Measurements from ENCODE around the gene ARHGEF28.

The ARHGEF28 gene

GRCh38 chr5:73654819-73655318, 28.9 kb downstream of the ARHGEF28 start:
- DNase-seq = no peak

- DNase-seq = no peak
These were observed 29.6 kb downstream of the ARHGEF28 start for GRCh38 chr5:73655521-73656160.

- no peak for DNase-seq
These were observed 35.8 kb downstream of the ARHGEF28 start for GRCh38 chr5:73661753-73662152.

GRCh38 chr5:73663161-73663859, 37.3 kb downstream of the ARHGEF28 start:
- DNase-seq = no peak

- DNase-seq = no peak
These were observed 37.9 kb downstream of the ARHGEF28 start for GRCh38 chr5:73663860-73664240.

GRCh38 chr5:73664796-73665195, 38.8 kb downstream of the ARHGEF28 start:
- no peak for DNase-seq

- DNase-seq = no peak
These were observed 40.9 kb downstream of the ARHGEF28 start for GRCh38 chr5:73666891-73667290.

GRCh38 chr5:73668017-73668416, 42.0 kb downstream of the ARHGEF28 start:
- no peak for DNase-seq

GRCh38 chr5:73668486-73669111, 42.6 kb downstream of the ARHGEF28 start:
- DNase-seq = no peak

- no peak for DNase-seq
These were observed 44.7 kb downstream of the ARHGEF28 start for GRCh38 chr5:73670731-73671130.

- DNase-seq = no peak
These were observed 46.1 kb downstream of the ARHGEF28 start for GRCh38 chr5:73672132-73672531.

GRCh38 chr5:73673161-73673591, 47.2 kb downstream of the ARHGEF28 start:
- no peak for DNase-seq

- DNase-seq = no peak
These were observed 48.6 kb downstream of the ARHGEF28 start for GRCh38 chr5:73674669-73675004.

GRCh38 chr5:73678322-73678740, 52.3 kb downstream of the ARHGEF28 start:
- no peak for DNase-seq

GRCh38 chr5:73678807-73679206, 52.8 kb downstream of the ARHGEF28 start:
- DNase-seq = no peak

- no peak for DNase-seq
These were observed 56.2 kb downstream of the ARHGEF28 start for GRCh38 chr5:73682176-73682575.

GRCh38 chr5:73684691-73685090, 58.7 kb downstream of the ARHGEF28 start:
- no peak for DNase-seq

- DNase-seq = no peak
These were observed 60.9 kb downstream of the ARHGEF28 start for GRCh38 chr5:73686912-73687311.

GRCh38 chr5:73687357-73687756, 61.4 kb downstream of the ARHGEF28 start:
- no peak for DNase-seq

- no peak for DNase-seq
These were observed 64.0 kb downstream of the ARHGEF28 start for GRCh38 chr5:73690015-73690414.

- no peak for DNase-seq
These were observed 65.5 kb downstream of the ARHGEF28 start for GRCh38 chr5:73691302-73692080.

GRCh38 chr5:73692166-73692640, 66.2 kb downstream of the ARHGEF28 start:
- no peak for DNase-seq

- no peak for DNase-seq
These were observed 67.0 kb downstream of the ARHGEF28 start for GRCh38 chr5:73692981-73693380.

All from activated CD8-positive, alpha-beta memory T cell treated with anti-CD3 and anti-CD28 coated beads for 24 hours (primary cell).